Measurements from ENCODE around the gene RELB.

DNA sequence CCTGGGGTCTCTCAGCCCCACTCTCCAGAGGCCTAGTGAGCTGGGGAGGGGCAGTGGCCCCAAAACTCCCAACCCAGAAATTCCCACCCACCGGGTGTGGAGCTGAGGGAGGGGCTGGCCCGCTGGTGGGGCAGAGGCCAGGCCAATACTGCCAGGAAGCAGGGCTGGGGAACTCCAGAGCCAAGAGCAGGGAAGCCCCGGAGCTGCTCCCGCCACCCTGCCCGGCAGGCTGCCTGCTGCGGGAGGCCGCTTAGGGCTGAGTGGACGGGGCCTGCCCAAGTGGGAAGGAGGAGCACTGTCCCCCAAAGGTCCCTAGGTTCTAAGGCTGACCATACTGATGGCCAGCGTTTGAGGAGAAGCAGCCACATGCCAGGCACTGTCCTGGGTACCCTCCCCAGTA is 13.0 kb upstream of the RELB start:
- TF ChIP-seq, protein P1, sequence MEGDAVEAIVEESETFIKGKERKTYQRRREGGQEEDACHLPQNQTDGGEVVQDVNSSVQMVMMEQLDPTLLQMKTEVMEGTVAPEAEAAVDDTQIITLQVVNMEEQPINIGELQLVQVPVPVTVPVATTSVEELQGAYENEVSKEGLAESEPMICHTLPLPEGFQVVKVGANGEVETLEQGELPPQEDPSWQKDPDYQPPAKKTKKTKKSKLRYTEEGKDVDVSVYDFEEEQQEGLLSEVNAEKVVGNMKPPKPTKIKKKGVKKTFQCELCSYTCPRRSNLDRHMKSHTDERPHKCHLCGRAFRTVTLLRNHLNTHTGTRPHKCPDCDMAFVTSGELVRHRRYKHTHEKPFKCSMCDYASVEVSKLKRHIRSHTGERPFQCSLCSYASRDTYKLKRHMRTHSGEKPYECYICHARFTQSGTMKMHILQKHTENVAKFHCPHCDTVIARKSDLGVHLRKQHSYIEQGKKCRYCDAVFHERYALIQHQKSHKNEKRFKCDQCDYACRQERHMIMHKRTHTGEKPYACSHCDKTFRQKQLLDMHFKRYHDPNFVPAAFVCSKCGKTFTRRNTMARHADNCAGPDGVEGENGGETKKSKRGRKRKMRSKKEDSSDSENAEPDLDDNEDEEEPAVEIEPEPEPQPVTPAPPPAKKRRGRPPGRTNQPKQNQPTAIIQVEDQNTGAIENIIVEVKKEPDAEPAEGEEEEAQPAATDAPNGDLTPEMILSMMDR (conservative IDR thresholded peaks at IDR 0.05; ENCODE audit: low read depth, low read length) = no peak
- TF ChIP-seq EZH2 (IDR thresholded peaks at IDR 0.05; ENCODE audit: borderline replicate concordance, low read depth, low read length, poor library complexity, severe bottlenecking) = no peak

Data from A673 (cell line).